Osteoblast (primary cell): Measurements from ENCODE around the gene DCAF7. TPM values are rescaled to one million over a fixed set of nuclear protein-coding genes. Genes with fewer than 3 reads are reported as not detected.

Experiments
- DNase-seq: peaks from one replicate; pipeline ENCODE4 v3.0.0; 2011; ENCODE audit warnings: low spot score, mixed read lengths; ENCODE audit not compliant: insufficient read length; ENCODE audit errors: missing footprints
- H2AFZ ChIP-seq: 2 replicates; pipeline ENCODE4 v1.6.0; 2011; ENCODE audit warnings: mild to moderate bottlenecking, low read length
- H3K27ac ChIP-seq: 2 replicates; pipeline ENCODE4 v1.5.1; 2011; ENCODE audit warnings: mild to moderate bottlenecking, low read depth, low read length, moderate library complexity
- H3K27me3 ChIP-seq: 2 replicates; pipeline ENCODE4 v1.6.0; 2012; ENCODE audit warnings: mild to moderate bottlenecking, control low read depth, inconsistent platforms, low read length, moderate library complexity; ENCODE audit not compliant: insufficient read depth
- H3K36me3 ChIP-seq: 2 replicates; pipeline ENCODE4 v1.5.1; 2011; ENCODE audit warnings: mild to moderate bottlenecking, low read length, control low read depth, moderate library complexity; ENCODE audit not compliant: insufficient read depth
- H3K4me1 ChIP-seq: 2 replicates; pipeline ENCODE4 v1.5.1; 2011; ENCODE audit warnings: mild to moderate bottlenecking, low read length, control low read depth, moderate library complexity; ENCODE audit not compliant: insufficient read depth
- H3K4me2 ChIP-seq: 2 replicates; pipeline ENCODE4 v1.6.0; 2011; ENCODE audit warnings: mild to moderate bottlenecking, low read length; ENCODE audit not compliant: insufficient read depth
- H3K4me3 ChIP-seq: fragments of 200-600 bp; sonication (generic); 3 replicates; pipeline ENCODE4 v1.5.1; 2012; ENCODE audit warnings: mild to moderate bottlenecking, low read length, inconsistent platforms; ENCODE audit not compliant: insufficient read depth
- H3K79me2 ChIP-seq: 2 replicates; pipeline ENCODE4 v1.6.0; 2012; ENCODE audit warnings: mild to moderate bottlenecking, low read length, control low read depth, inconsistent platforms; ENCODE audit not compliant: insufficient read depth
- H3K9me3 ChIP-seq: 2 replicates; pipeline ENCODE4 v1.5.1; 2011; ENCODE audit warnings: low read depth, low read length, control low read depth
- H4K20me1 ChIP-seq: 2 replicates; pipeline ENCODE4 v1.6.0; 2012; ENCODE audit warnings: mild to moderate bottlenecking, low read length, control low read depth; ENCODE audit not compliant: insufficient read depth
- total RNA-seq: library from RNA; depleted of rRNA; stranded (reverse); fragments of >200 nt; gene quantifications from 2 replicates; pipeline ENCODE4 v1.2.3, GENCODE V29; 2012
- TF ChIP-seq, protein P1 (sequence below): IDR thresholded peaks from 2 replicates; pipeline ENCODE4 v1.5.1; 2011; ENCODE audit warnings: mild to moderate bottlenecking, low read depth, low read length, moderate library complexity; ENCODE audit errors: extremely low read depth

The DCAF7 gene
- total RNA-seq, 1 donor = 24.6 TPM

DNA sequence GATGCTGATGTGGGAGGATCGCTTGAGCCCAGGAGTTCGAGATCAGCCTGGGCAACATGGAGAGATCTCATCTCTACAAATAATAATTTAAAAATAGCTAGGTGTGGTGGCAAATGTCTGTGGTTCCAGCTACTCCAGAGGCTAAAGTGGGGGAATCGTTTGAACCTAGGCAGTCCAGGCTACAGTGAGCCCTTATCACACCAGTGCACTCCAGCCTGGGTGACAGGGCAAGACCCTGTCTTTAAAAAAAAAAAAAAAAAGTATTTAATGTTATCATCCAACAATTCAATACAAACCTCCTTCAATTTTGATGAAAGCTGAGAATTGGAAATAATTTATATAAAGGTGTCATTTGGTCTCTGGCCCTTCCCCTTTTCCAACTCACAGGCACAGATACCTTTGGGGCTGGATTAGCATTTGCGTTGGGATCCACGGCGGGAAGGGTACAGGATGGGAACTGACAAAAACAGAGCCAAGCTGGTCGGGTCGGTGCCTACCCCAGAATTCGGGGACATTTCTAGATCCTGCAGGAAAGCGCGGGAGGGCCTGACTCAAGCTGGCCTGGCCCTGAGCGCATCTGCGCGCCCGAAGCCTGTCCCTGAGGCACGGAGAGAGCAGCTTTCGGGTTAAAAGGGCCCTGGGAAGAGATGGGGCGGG lies 860 bp upstream of the DCAF7 start:
- H3K79me2 ChIP-seq = peaks cover 40% of the 10 kb centered on the region
- TF ChIP-seq, protein P1, sequence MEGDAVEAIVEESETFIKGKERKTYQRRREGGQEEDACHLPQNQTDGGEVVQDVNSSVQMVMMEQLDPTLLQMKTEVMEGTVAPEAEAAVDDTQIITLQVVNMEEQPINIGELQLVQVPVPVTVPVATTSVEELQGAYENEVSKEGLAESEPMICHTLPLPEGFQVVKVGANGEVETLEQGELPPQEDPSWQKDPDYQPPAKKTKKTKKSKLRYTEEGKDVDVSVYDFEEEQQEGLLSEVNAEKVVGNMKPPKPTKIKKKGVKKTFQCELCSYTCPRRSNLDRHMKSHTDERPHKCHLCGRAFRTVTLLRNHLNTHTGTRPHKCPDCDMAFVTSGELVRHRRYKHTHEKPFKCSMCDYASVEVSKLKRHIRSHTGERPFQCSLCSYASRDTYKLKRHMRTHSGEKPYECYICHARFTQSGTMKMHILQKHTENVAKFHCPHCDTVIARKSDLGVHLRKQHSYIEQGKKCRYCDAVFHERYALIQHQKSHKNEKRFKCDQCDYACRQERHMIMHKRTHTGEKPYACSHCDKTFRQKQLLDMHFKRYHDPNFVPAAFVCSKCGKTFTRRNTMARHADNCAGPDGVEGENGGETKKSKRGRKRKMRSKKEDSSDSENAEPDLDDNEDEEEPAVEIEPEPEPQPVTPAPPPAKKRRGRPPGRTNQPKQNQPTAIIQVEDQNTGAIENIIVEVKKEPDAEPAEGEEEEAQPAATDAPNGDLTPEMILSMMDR = no peak

DNA sequence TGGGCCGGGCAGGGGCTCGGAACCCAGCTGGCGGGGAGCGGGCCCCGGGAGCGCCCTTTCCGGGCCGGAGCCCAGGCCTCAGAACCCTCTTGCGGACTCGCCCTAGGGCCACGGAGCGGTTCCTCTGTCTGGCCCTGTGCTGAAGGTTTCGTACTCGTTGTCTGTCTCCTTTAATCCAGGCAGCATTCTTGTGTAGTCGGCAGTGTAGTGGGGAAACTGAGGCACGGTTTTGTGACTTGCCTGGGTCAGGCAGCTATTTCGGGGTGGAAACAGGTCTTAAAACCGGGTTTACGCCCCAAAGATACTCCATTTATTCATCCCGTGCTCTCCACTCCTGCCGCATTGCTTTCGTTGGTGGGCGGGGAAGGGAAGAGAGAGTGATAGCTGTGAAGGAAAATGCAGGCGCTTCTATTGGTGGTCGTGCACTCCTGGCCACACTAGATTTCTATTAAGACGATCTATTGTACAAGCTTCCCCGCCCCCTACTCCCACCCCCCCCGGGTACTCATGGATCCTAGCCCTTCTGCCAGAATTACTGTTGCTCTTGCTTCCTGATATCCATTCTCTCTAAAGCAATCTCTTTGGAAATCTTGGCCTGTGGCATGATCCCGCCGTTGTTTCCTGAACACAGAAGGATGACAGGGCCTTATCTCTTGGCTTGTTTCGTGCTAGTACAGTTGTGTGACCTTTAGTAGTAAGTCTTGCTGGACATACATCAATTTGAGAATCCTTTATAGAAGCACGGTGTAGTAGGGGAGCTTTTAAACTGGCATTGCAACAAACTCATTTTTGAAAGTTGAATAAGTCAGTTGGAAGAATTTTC lies 751 bp downstream of the DCAF7 start:
- H3K4me2 ChIP-seq = peak overlapping the region; percentile 90
- H3K27ac ChIP-seq = peak overlapping the region; percentile 88
- peak; percentile 53 for DNase-seq
- peaks cover 46% of the 10 kb centered on the region for H4K20me1 ChIP-seq
- peaks cover 5% of the 10 kb centered on the region for H3K36me3 ChIP-seq
- H3K4me3 ChIP-seq = peak overlapping the region; percentile 97
- TF ChIP-seq, protein P1 = no peak
- peak overlapping the region; percentile 91 for H2AFZ ChIP-seq
- no peaks in the 10 kb centered on the region for H3K9me3 ChIP-seq
- peaks cover 56% of the 10 kb centered on the region for H3K79me2 ChIP-seq
- H3K4me1 ChIP-seq = peaks cover 19% of the 10 kb centered on the region
- no peaks in the 10 kb centered on the region for H3K27me3 ChIP-seq

More for the DNA sequence above, 860 bp upstream of the DCAF7 start:
- no peaks in the 10 kb centered on the region for H3K27me3 ChIP-seq
- H3K9me3 ChIP-seq = no peaks in the 10 kb centered on the region
- H3K27ac ChIP-seq = peak overlapping the region; percentile 85
- H2AFZ ChIP-seq = peak overlapping the region; percentile 97
- no peak for DNase-seq
- peaks cover 32% of the 10 kb centered on the region for H4K20me1 ChIP-seq
- peaks cover 19% of the 10 kb centered on the region for H3K4me1 ChIP-seq
- peaks cover 5% of the 10 kb centered on the region for H3K36me3 ChIP-seq
- peak overlapping the region; percentile 96 for H3K4me2 ChIP-seq
- peak overlapping the region; percentile 97 for H3K4me3 ChIP-seq

DNA sequence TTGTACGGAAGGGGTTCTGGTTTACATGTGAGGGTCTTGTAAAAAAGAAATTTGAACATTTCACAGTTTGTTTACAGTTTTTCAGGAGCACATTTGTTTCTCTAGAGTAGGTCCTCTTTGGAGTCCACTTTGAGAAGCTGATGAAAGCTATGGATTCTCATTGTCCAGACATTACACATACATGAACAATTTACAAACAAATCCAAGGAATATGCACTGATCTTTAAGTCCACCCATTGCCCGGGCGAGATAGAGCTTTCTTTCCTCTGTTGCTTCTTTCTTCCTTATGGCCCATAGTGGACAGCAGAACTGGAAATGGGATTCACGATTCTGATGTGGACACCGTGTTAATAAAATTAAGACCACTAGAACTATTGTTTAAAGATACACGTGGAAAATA lies 1.9 kb downstream of the DCAF7 start:
- H3K4me3 ChIP-seq = peak overlapping the region; percentile 67
- DNase-seq = peak; percentile 77
- no peak overlapping the region for H2AFZ ChIP-seq
- no peaks in the 10 kb centered on the region for H3K27me3 ChIP-seq
- peak overlapping the region; percentile 90 for H3K4me2 ChIP-seq
- TF ChIP-seq, protein P1 = no peak
- H3K9me3 ChIP-seq = no peaks in the 10 kb centered on the region
- H3K4me1 ChIP-seq = peaks cover 19% of the 10 kb centered on the region
- peaks cover 68% of the 10 kb centered on the region for H3K79me2 ChIP-seq
- peak overlapping the region; percentile 40 for H3K27ac ChIP-seq
- H3K36me3 ChIP-seq = peaks cover 5% of the 10 kb centered on the region
- peaks cover 52% of the 10 kb centered on the region for H4K20me1 ChIP-seq

DNA sequence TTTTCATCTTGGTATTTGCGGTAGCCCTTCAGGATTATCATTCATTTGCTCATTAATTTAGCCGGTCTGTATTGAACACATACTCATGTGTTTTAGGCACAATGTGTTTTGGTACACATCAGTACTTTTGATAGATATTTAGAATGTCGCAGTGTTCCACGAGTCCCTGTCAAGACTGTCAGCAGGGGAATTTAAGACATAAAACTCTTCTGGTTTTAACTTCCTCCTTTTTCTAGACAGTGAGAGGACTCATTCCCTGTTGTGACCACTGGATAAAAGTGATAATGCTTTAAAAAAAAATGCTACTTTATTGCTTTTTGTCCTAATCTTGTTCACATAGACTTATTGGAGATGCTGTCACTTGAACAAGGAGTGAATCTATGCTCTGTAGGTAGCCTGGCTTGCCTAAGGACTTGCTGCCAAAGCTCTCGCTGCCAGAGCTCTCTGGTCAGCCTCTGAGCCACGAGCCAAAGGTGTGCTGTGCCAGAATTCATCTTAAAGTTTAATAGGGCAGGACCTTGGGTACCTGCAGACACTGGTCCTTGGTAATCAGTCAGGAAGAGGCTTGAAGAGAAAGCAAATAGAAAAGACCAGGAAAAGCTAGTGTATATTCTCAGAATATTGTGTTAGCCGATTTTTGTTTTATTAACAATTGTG lies 5.4 kb downstream of the DCAF7 start:
- peaks cover 97% of the 10 kb centered on the region for H3K79me2 ChIP-seq
- TF ChIP-seq, protein P1 = no peak
- H3K27ac ChIP-seq = no peak overlapping the region
- no peaks in the 10 kb centered on the region for H3K9me3 ChIP-seq
- H3K27me3 ChIP-seq = no peaks in the 10 kb centered on the region
- no peak overlapping the region for H2AFZ ChIP-seq
- H3K4me2 ChIP-seq = no peak overlapping the region
- no peak overlapping the region for H3K4me3 ChIP-seq
- peaks cover 5% of the 10 kb centered on the region for H3K36me3 ChIP-seq
- peaks cover 64% of the 10 kb centered on the region for H4K20me1 ChIP-seq
- peak; percentile 25 for DNase-seq
- H3K4me1 ChIP-seq = peaks cover 11% of the 10 kb centered on the region
